KBM-7 (cell line): ENCODE measurements around the gene RCSD1.

Source experiments
- DNase-seq: peaks from one replicate; pipeline ENCODE4 v3.0.0-alpha.2; 2015
- in situ Hi-C: fragments of 300-500 bp; cut with MboI; formaldehyde crosslinking; loops from 2 replicates; pipeline ENCODE4 v1.14.3; 2020; ENCODE audit warnings: low sequenced_read_pairs, low pct_unique_long_range_greater_than_20kb, mixed read lengths

Gene RCSD1

DNA sequence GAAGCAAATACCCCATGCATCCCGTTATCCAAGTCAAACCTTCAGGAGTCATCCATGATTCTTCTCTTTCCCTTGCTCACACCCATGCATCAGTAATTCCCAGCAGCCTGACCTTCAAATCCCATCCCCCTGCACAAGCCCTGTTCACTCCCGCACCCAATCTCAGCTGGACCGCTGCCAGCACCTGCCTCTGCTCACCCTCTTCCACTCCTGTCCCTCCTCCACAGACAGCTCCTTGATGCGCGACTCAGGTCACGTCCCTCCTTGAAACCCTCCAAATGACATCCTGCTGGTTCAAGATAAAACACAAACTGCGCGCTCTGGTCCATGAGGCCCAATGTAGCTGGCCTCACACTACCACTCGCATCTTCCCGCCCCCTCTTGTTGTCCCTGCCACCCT, 48.4 kb downstream of the RCSD1 start:
- in situ Hi-C loops = no loop called here
- no peak for DNase-seq

- in situ Hi-C loops = no loop called here
These were observed 48.8 kb downstream of the RCSD1 start for GRCh38 chr1:167678838-167679237.

GRCh38 chr1:167679714-167680113, 49.7 kb downstream of the RCSD1 start:
- in situ Hi-C loops = loop anchor here (10.0 kb wide), 1 partner anchor 75 kb away; no protein-coding TSS in a partner anchor

More at GRCh38 chr1:167678838-167679237, 48.8 kb downstream of the RCSD1 start:
- DNase-seq = no peak

GRCh38 chr1:167681024-167681423, 51.0 kb downstream of the RCSD1 start:
- no peak for DNase-seq
- in situ Hi-C loops = loop anchor here (10.0 kb wide), 1 partner anchor 76 kb away; no protein-coding TSS in a partner anchor

More at GRCh38 chr1:167679714-167680113, 49.7 kb downstream of the RCSD1 start:
- DNase-seq = no peak

DNA sequence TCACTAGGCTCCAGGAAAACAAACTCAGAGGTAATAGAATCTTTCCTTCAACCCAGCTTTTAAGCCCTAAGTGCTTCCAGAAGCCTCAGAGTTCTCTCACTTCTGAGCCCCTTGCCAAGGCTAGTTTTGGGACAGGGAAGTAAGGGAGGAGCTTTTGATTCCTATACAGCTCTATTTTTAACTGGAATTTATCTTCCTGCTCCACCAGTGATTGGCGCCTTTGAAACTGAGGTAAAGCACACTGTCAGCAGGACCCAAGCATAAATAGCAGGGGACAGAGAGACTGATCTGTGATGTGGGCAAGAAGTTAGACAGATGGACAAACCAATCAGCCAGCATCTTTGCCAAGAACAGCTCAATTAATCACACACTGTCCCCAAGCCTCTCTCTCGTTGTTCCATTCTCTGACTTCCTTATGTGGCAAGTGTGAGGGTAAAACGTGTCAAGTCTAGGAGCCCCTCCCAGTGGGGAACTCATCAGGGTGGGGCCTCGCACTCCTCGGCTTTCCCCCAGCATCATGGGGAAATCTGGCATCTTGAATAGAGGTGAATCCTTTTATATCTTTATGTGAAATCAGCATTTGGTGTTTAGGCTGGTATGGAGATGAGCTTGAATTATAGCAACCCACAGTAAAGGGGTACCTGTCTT, 51.5 kb downstream of the RCSD1 start:
- in situ Hi-C loops = loop anchor here (10.0 kb wide), 1 partner anchor 77 kb away; no protein-coding TSS in a partner anchor
- no peak for DNase-seq

GRCh38 chr1:167683226-167683625, 53.2 kb downstream of the RCSD1 start:
- DNase-seq = no peak
- in situ Hi-C loops = loop anchor here (10.0 kb wide), 1 partner anchor 78 kb away; no protein-coding TSS in a partner anchor

DNA sequence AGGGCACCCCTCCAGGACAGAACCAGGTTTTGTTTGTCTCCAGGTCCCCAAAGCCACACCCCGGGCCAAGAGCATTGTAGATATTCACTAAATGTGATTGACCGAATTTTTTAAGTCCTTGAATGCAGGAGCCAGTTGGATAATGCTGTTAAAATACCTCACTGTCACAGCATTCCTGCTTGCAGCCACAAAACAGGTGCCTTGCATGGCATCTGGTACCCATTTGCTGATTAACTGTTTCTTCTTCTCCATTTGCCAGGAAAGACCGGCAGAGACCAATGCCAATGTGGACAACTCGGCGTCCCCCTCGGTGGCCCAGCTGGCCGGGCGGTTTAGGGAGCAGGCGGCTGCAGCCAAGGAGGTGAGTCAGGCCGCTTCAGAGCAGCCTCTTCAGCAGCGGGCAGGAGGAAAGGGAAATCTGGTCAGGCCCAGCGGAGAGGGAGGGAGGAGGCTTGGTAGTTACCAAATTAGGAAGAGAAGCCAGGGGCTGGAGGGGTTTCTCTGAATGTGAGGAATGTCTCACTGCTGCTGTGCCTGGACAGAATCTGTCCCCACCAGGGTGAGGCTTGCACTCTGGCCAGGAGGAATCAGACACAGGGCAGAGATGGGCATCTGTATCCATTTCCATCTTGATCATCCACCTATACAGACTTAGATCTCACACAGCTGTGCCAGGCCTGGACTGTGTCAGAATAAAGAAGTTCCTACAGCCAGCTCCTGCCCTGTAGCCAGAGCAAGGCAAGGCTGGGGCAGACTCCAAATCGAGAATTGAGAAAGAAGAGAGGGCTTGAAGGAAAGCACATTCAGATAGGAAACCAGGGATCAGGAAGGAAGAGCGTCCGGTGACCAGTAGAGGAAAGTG, 53.8 kb downstream of the RCSD1 start:
- in situ Hi-C loops = loop anchor here (10.0 kb wide), 1 partner anchor 79 kb away; no protein-coding TSS in a partner anchor
- no peak for DNase-seq

DNA sequence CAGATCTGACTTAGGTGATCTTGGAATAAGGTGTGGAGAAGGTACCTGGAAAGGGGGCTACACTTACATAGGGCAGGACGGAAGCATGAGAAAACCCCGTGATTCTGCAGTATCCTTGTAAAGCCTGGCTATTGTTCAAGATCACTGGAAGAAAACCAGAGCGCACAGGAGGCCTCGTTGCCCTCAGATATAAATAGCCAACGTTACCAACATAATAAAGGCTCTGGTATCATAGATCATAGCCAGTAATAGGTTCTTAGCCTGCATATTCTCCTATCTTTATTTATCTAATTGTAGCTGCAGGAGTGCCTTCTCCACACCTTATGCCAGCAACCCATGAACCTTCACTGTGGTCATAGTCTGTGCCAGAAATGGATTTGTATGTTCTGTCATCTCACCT, 55.8 kb downstream of the RCSD1 start:
- in situ Hi-C loops = loop anchor here (10.0 kb wide), 1 partner anchor 81 kb away; no protein-coding TSS in a partner anchor
- DNase-seq = no peak

DNA sequence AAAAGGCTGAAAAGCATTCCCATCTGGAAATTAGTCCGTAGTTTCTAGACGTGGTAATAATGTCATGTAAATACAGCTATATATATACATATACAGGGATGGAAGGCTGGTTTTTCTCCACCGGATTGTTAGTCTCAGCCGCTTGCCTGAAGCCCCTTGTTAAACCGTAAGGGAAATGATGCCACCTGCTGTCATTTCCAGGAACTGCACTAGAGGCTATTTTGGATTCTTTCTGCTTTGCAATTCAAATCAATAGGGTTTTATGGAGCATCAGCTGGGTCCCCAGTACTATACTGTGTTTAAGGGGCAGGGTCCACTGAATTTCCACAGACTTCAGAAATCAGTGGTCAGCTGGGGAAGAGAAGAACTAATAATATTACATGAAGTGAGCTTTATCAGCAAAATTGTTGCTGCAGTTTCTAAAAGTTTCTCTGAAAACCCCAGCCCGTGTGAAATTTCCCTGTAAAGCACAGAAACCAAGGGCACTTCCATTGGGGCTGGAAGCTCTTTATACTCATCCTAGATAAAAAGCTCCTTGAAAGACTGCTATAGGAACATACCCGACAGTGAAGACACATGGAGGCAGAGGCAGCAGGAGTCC, 58.0 kb downstream of the RCSD1 start:
- in situ Hi-C loops = loop anchor here (10.0 kb wide), 1 partner anchor 83 kb away; no protein-coding TSS in a partner anchor
- peak; percentile 88 for DNase-seq

DNA sequence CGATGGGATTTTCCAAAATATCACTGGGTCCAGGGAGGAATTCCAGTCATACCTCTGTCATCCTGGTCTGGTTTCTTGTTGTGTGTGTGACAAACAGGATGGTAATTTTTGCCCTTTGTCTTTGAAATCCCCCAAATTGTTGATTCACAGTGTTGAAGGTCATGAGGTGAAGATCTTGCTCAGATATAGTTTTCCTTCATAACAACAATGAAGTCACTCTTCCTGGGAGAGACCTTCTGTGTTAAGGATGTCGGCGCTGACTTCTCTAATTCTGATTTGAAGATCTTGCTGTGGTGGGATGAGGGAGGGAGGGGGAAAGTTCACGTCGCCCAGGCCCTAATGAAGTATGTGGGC, 59.5 kb downstream of the RCSD1 start:
- in situ Hi-C loops = loop anchor here (10.0 kb wide), 1 partner anchor 85 kb away; no protein-coding TSS in a partner anchor
- no peak for DNase-seq

DNA sequence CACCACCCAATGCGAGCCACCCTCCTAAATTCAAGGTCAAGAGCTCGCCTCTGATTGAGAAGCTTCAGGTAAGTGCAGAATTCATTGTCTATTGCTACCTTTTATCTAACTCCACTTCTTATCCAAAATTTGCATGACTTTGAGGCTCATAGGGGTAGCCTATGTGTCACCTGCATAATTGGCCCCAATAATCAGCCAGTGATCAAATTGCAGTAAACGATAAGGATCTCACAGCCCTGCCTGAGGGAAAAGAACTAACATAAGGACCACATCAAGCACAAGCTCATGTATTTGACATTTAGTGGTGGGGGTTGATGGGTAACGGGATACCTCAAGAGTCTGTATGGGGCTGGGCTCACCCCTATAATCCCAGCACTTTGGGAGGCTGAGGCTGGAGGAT, 60.0 kb downstream of the RCSD1 start:
- DNase-seq = no peak
- in situ Hi-C loops = no loop called here

DNA sequence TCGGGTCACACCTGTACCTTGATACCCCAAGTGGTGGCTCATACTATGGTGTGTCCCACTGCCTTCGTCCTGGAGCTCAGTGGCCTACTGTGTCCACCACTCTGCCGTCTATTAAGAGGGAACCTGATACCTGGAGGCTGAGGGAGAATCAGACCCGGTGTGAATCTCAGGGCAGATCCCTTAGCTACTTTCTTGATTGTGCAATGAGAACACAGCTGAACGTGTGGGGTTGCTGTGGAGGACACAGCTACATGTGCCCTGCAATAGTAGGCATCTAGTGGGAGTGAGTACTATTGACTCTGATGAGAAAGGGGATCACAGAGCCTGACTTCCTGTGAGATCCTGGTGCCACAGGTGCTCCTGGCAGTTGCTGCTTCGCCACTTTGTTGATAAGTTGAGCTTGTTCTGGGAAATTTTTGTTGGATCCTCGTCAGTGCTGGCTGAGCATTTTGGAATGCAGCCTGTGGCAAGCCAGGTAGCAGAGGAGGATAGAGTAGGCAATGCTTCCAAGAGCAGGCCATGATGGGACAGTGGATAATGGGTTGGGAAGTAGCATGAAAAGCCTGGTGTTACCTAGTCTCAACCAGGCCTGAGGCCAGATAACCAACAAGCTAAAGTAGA, 63.5 kb downstream of the RCSD1 start:
- in situ Hi-C loops = no loop called here

GRCh38 chr1:167694691-167695090, 64.7 kb downstream of the RCSD1 start:
- DNase-seq = no peak
- in situ Hi-C loops = no loop called here

More for the DNA sequence above, 63.5 kb downstream of the RCSD1 start:
- no peak for DNase-seq

DNA sequence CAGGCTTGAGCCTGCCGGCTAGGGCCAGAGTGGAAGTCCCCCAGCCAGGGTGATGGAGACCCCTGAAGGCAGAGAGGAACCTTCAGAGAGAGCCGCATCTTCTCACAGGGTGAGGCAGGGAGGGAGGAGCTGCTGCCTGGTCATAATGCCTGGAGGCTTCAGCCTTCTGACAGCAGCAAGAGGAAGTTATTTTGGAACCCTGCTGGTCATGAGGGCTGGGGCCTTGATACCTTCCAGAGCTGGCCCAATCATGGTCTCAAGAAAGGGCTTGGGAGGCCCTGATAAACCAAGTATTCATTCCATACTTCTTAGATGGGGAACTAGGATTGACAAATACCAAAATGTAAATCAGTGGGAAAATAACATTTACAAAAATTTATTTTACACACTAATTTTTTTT, 65.1 kb downstream of the RCSD1 start:
- peak; percentile 34 for DNase-seq
- in situ Hi-C loops = no loop called here

DNA sequence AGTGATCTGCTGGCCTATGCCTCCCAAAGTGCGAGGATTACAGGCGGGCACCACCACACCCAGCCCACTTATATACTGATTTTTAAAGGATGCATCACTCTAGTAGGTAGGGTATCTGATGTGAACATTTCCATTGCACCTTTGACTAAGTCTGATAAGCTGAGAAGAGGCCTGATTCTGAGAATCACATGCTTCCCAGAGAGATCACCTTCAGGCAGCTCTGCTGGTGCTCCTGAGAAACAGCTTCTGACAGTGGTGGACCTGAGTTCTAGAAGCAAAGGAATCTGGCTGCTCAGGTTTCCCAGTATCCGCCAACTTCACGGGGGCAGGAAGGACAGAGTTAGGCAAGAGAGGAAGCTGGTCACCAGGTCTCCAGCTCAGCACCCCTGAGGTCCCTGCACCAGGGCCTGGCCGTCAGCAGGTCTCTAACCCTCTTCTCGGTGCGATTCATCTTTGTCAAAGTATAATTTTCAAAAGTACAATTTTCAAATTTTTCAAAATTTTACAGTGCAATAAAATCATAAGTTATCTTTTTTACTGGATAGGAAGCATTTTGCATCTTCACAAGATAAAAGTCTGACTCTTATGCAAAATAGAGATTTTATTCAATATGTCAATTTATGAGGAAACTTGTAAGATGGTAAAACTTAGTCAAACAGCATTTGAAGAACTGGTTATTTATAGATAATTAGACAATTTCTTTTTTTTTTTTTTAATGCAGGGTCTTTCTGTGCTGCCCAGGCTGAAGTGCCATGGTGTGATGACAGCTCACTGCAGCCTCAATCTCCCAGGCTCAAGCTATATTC, 65.9 kb downstream of the RCSD1 start:
- in situ Hi-C loops = no loop called here
- DNase-seq = no peak

DNA sequence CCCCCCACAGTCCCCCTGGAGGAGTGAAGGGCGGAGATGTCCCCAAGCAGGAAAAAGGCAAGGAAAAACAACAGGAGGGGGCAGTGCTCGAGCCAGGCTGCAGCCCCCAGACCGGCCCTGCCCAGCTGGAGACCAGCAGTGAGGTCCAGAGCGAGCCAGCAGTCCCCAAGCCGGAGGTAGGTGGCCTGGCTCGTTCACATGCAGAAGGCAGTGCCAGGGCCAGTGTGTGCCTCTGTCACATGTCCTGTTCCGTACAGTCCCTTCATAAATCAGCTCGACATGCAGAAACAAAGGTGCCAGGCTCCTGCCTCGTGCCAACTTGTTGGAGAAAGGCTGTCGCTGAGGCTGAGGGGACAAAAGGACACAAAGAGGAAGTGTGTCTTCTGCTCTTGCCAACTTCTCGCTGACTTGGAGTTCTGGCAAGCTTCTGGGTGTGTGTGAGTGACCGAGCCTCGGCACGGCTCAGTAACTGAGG, 67.7 kb downstream of the RCSD1 start:
- in situ Hi-C loops = no loop called here
- DNase-seq = no peak

- in situ Hi-C loops = no loop called here
- DNase-seq = no peak
These were observed 68.3 kb downstream of the RCSD1 start for GRCh38 chr1:167698313-167698712.

GRCh38 chr1:167701510-167701909, 71.5 kb downstream of the RCSD1 start:
- no peak for DNase-seq
- in situ Hi-C loops = no loop called here
